H54 (cell line): ENCODE data around the gene TMEM185B.

Experiments used
- DNase-seq: peaks from one replicate; pipeline ENCODE4 v3.0.0; 2011; ENCODE audit warnings: low spot score, mixed read lengths; ENCODE audit not compliant: insufficient read length
- FAIRE-seq: peaks from 3 replicates; lab custom pipeline; 2011; peaks lifted over from hg19 to GRCh38; lab: Jason Lieb, UNC
- POLR2A ChIP-seq: IDR thresholded peaks from 2 replicates; pipeline ENCODE4 v1.6.1; 2011; ENCODE audit warnings: low read depth, mild to moderate bottlenecking, low read length

TMEM185B gene

GRCh38 chr2:120231974-120232635 lies 8.9 kb upstream of the TMEM185B start:
- DNase-seq (no peak), FAIRE-seq (no peak)
- no peak for TF ChIP-seq POLR2A

- FAIRE-seq (no peak), DNase-seq (no peak)
- TF ChIP-seq POLR2A: no peak
Measured at GRCh38 chr2:120231564-120231973, 8.4 kb upstream of the TMEM185B start.

- DNase-seq (no peak), FAIRE-seq (no peak)
- no peak for TF ChIP-seq POLR2A
Measured at GRCh38 chr2:120230515-120231471, 7.6 kb upstream of the TMEM185B start.

GRCh38 chr2:120229341-120229740 lies 6.1 kb upstream of the TMEM185B start:
- no peak for TF ChIP-seq POLR2A
- DNase-seq (no peak), FAIRE-seq (no peak)

- no peak for TF ChIP-seq POLR2A
- FAIRE-seq (no peak), DNase-seq (no peak)
Measured at GRCh38 chr2:120228503-120228902, 5.3 kb upstream of the TMEM185B start.

- DNase-seq (no peak), FAIRE-seq (no peak)
- TF ChIP-seq POLR2A: no peak
Measured at GRCh38 chr2:120227111-120227991, 4.2 kb upstream of the TMEM185B start.

- FAIRE-seq (no peak), DNase-seq (no peak)
- TF ChIP-seq POLR2A: no peak
Measured at GRCh38 chr2:120226316-120226715, 3.1 kb upstream of the TMEM185B start.

- FAIRE-seq (no peak), DNase-seq (no peak)
- TF ChIP-seq POLR2A: no peak
Measured at GRCh38 chr2:120225549-120226065, 2.4 kb upstream of the TMEM185B start.

- no peak for TF ChIP-seq POLR2A
- FAIRE-seq: no peak
- no peak for DNase-seq
Measured at GRCh38 chr2:120224735-120225548, 1.7 kb upstream of the TMEM185B start.

GRCh38 chr2:120224256-120224655 lies 1.1 kb upstream of the TMEM185B start:
- no peak for TF ChIP-seq POLR2A
- FAIRE-seq: no peak
- no peak for DNase-seq

GRCh38 chr2:120222186-120223033 lies 790 bp downstream of the TMEM185B start:
- no peak for DNase-seq
- no peak for FAIRE-seq
- TF ChIP-seq POLR2A: no peak

- DNase-seq (no peak), FAIRE-seq (no peak)
- no peak for TF ChIP-seq POLR2A
Measured at GRCh38 chr2:120221616-120222015, 1.6 kb downstream of the TMEM185B start.

- no peak for DNase-seq
- no peak for FAIRE-seq
- TF ChIP-seq POLR2A: no peak
Measured at GRCh38 chr2:120220756-120221155, 2.4 kb downstream of the TMEM185B start.
